ENCODE measurements around the gene RCN2.

Gene RCN2

GRCh38 chr15:76994971-76995945 lies 63.7 kb downstream of the RCN2 start, which contains the start of gene PSTPIP1:
Gene PSTPIP1 (plus strand): TSS chr15:76995126. CDS start chr15:76995574, 448 bp downstream.
- DNase-seq, result no peak

- no peak for DNase-seq
These were observed 64.6 kb downstream of the RCN2 start for GRCh38 chr15:76996076-76996525.

GRCh38 chr15:76996526-76997401 lies 65.2 kb downstream of the RCN2 start:
- no peak for DNase-seq

GRCh38 chr15:76998663-76999285 lies 67.2 kb downstream of the RCN2 start:
- DNase-seq, result no peak

GRCh38 chr15:76999996-77000395 lies 68.4 kb downstream of the RCN2 start:
- no peak for DNase-seq

GRCh38 chr15:77001351-77001750 lies 69.8 kb downstream of the RCN2 start:
- DNase-seq, result no peak

- DNase-seq, result no peak
These were observed 70.4 kb downstream of the RCN2 start for GRCh38 chr15:77001966-77002365.

DNA sequence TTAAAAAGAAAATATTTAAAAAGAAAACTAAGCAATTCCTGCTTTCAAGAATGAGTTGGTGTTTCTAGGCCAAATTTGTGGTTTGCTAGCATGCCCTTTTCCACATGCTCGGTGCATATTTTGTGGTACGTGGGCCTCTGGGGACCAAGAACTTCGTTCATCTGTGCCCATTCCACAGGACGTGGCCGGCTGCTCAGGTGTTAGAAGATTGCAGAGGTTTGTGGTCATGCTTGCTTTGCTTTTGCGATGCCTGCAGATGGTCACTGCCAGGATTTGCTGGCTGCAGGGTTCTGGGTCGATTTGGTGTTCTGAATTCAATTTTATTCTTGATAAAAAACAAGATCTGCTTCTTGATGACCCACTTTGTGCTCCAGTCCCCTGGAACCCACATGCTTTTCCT lies 70.9 kb downstream of the RCN2 start:
- DNase-seq, result no peak

DNA sequence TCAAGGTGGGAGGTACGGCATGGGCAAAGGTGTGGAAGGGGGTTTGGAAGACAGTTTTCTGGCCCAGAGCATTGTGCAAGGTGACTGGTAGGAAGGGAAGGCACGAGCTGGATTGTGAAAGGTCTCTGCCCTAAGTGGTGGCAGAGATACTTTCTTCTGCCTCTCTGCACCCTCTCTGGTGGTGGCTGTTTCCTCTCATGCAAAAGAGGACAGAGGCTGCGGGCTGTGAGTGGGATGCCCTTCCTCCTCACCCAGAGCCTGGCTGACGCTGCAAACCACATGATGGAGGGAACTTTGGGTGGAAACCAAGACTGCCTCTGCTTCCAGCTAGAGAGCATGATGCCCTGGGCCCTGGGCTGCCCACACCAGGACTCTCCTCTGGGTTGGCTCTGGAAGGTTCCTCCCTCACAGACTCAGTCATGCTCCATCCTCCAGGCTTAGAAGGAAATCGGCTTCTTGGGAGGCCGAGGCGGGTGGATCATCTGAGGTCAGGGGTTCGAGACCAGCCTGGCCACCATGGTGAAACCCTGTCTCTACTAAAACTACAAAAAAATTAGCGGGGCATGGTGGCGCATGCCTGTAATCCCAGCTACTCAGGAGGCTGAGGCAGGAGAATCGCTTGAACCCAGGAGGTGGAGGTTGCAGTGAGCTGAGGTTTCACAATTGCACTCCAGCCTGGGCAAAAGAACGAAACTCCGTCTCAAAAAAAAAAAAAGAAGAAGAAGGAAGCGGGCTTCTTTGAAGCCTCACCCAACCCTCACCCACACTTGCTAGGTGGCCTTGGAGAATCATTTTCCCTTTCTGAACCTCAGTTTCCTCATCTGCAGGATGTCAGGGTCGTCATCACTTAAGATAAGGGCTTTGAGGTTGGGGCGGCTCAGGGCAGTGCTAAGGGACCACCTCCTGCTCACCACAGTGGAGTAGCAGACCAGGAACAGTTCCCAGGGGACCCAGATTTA lies 71.7 kb downstream of the RCN2 start:
- DNase-seq, result no peak
